GM19395 (cell line): Measurements from ENCODE around the gene IVL.

Source experiments
- ATAC-seq: cut with Tn5 transposase; IDR thresholded peaks from one replicate; pipeline ENCODE4 v1.9.1; 2021; ENCODE audit warnings: mild to moderate bottlenecking, moderate library complexity; ENCODE audit not compliant: unreplicated experiment

Gene IVL

GRCh38 chr1:152946651-152947256 is 38.4 kb downstream of the IVL start, which contains the start of gene SPRR5:
SPRR5 (plus strand) TSS chr1:152947206; CDS start chr1:152948555, 1,349 bp downstream.
- no peak for ATAC-seq

DNA sequence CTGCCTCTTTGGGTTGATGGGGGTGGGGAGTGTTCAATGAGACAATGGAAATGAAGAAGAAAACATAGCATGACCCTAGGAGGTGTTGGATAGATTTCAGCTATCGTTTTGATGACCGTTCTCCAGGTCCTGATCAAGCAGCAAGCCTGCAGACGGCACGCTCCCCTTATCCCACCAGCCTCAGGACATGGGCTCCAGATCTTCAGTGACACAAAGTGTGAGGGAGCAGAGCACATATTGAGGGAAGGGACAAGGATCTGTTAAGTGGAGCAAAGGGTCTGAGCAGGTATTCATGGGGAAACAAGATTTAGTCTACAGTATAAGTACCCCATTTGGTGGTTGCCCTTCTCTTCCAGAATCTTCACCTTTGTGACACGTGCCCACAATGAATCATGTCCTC is 43.4 kb downstream of the IVL start:
- no peak for ATAC-seq

- no peak for ATAC-seq
Measured at GRCh38 chr1:152953761-152954160, 45.4 kb downstream of the IVL start.

DNA sequence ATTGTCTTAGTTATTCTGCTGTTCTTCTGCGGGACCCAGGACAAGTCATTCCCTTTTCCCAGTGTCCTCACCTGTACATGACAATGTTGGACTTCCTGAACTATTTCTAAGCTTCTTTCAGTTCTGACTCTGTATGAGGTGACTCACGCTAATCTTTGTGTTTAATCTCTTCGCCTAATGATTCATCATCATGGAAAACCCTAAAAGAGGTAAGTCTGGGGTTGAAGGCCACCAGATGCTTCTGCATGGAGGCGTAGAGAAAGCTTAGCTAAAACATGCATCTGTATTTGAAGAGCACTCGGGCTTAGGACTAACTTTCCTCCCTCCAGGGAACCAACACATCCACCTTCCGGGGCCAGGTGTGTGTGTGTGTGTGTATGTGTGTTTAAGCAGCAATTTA is 46.1 kb downstream of the IVL start:
- no peak for ATAC-seq

- ATAC-seq: no peak
Measured at GRCh38 chr1:152957561-152957960, 49.2 kb downstream of the IVL start.

DNA sequence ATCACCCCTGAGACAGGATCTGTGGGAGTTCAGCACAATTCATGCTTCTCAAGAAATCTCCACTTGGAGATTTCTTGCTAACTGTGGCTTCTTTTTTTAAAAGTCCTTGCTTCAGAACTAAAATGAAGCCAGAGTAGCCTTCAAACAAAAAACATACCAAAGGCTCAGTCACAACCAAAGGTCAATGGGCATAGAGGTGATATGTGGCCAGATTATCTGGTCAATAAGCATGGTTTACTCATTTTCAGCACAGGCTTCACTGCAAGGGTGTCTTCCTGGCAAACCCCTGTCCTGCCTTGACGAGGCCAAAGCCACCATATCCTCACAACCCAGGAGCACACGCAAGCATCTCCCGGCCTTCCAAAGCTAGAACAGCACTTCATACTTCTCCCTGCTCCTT is 50.9 kb downstream of the IVL start:
- ATAC-seq: no peak

- no peak for ATAC-seq
Measured at GRCh38 chr1:152959801-152960451, 51.6 kb downstream of the IVL start.

DNA sequence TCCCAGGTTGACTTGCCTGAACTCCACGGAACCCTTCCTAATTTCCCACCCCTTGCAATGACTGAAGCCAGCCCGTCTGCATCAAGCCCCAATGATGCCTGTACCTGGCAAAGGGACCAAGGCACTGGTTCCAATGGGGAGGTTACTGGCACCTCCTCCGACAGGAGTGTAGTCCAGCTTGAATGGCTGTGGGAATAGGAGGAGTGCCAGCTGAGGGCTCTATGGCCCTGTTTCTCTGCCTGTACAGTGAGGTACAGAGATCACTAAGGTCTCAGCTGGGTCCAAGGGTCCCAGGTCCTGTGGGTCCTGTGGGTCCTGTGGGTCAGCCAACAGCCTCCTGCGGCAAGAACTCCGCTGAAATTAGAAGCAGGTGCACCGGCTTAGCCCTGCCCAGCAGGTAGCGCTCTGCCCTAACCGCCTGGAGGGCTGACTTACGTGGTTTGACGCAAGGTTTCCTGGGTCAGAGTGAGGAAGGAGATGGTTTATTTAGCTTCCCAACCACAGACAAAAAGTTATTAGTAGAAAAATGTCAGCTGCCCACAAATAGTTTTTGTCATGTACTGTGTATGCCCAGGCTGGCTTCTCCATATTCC is 52.2 kb downstream of the IVL start:
- ATAC-seq: no peak
